ENCODE results near the gene RABGGTA. TPM values are rescaled to one million over a fixed set of nuclear protein-coding genes. Genes with fewer than 3 reads are reported as not detected.

RABGGTA gene
- total and polyA plus RNA-seq, 9 of the 15 experiments (the other 6 are each of a cell fraction or from before 2014, with no cell fraction given), result 4.5 to 24.2 (median 15.5) TPM

GRCh38 chr14:24299255-24300191, 28.1 kb upstream of the RABGGTA start, which contains the start of the genes DHRS1 and NOP9 (continued):
- peak in 1 of 3 experiments; percentile 69; a peak in 2 of 6 replicates for TF ChIP-seq ZBTB11 (CRISPR knock-in tag; IDR thresholded peaks at IDR 0.05)
- TF ChIP-seq TAF1 (IDR thresholded peaks at IDR 0.05; ENCODE audit: control insufficient read depth, extremely low read depth, insufficient read depth, low read length, severe bottlenecking), result peak; percentile 54
- no peak for TF ChIP-seq ZBTB49 (CRISPR knock-in tag; IDR thresholded peaks at IDR 0.05; ENCODE audit: borderline replicate concordance)
- no peak for TF ChIP-seq FOXA1 (IDR thresholded peaks at IDR 0.05; ENCODE audit: borderline replicate concordance)
- no peak for TF ChIP-seq ZNF3 (CRISPR knock-in tag; IDR thresholded peaks at IDR 0.05)
- 0 out of 2 replicates have a peak, but pooled peaks have one; percentile 26 for TF ChIP-seq HDAC2 (IDR thresholded peaks at IDR 0.05)
- no peak for TF ChIP-seq BCLAF1 (IDR thresholded peaks at IDR 0.05; ENCODE audit: borderline replicate concordance in 1 of 2, control insufficient read depth in 1 of 2, low read depth in 2 of 2, low read length in 1 of 2)
- TF ChIP-seq, protein P1, sequence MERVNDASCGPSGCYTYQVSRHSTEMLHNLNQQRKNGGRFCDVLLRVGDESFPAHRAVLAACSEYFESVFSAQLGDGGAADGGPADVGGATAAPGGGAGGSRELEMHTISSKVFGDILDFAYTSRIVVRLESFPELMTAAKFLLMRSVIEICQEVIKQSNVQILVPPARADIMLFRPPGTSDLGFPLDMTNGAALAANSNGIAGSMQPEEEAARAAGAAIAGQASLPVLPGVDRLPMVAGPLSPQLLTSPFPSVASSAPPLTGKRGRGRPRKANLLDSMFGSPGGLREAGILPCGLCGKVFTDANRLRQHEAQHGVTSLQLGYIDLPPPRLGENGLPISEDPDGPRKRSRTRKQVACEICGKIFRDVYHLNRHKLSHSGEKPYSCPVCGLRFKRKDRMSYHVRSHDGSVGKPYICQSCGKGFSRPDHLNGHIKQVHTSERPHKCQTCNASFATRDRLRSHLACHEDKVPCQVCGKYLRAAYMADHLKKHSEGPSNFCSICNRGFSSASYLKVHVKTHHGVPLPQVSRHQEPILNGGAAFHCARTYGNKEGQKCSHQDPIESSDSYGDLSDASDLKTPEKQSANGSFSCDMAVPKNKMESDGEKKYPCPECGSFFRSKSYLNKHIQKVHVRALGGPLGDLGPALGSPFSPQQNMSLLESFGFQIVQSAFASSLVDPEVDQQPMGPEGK (CRISPR knock-in tag; IDR thresholded peaks at IDR 0.05; ENCODE audit: borderline replicate concordance), result no peak
- no peak for TF ChIP-seq BRF2 (IDR thresholded peaks at IDR 0.05; ENCODE audit: borderline replicate concordance, insufficient read depth, insufficient read length)

Measured in K562 (cell line).